T follicular helper cell (primary cell): Measurements from ENCODE around the gene EEFSEC.

Experiments
- DNase-seq: peaks from one replicate; pipeline ENCODE4 v3.0.0-alpha.2; 2020; ENCODE audit warnings: low read depth

EEFSEC gene

GRCh38 chr3:128285967-128286321 lies 132.7 kb downstream of the EEFSEC start:
- DNase-seq, result no peak

- DNase-seq, result no peak
Observed at GRCh38 chr3:128286691-128287090, 133.4 kb downstream of the EEFSEC start.

GRCh38 chr3:128287216-128287615 lies 133.9 kb downstream of the EEFSEC start:
- DNase-seq, result no peak

- DNase-seq, result no peak
Observed at GRCh38 chr3:128289534-128289933, 136.3 kb downstream of the EEFSEC start.

- no peak for DNase-seq
Observed at GRCh38 chr3:128290484-128290883, 137.2 kb downstream of the EEFSEC start.

- DNase-seq, result no peak
Observed at GRCh38 chr3:128293930-128294329, 140.6 kb downstream of the EEFSEC start.

- DNase-seq, result no peak
Observed at GRCh38 chr3:128294999-128295468, 141.8 kb downstream of the EEFSEC start.

- DNase-seq, result no peak
Observed at GRCh38 chr3:128296469-128297251, 143.4 kb downstream of the EEFSEC start.

GRCh38 chr3:128297401-128298138 lies 144.3 kb downstream of the EEFSEC start:
- no peak for DNase-seq

- DNase-seq, result no peak
Observed at GRCh38 chr3:128301186-128302023, 148.1 kb downstream of the EEFSEC start.

- no peak for DNase-seq
Observed at GRCh38 chr3:128306481-128306880, 153.2 kb downstream of the EEFSEC start.

- no peak for DNase-seq
Observed at GRCh38 chr3:128307029-128307633, 153.8 kb downstream of the EEFSEC start.

- no peak for DNase-seq
Observed at GRCh38 chr3:128307781-128308469, 154.6 kb downstream of the EEFSEC start.

- DNase-seq, result no peak
Observed at GRCh38 chr3:128309026-128309425, 155.7 kb downstream of the EEFSEC start.

- no peak for DNase-seq
Observed at GRCh38 chr3:128310286-128311058, 157.2 kb downstream of the EEFSEC start.

GRCh38 chr3:128311441-128311844 lies 158.2 kb downstream of the EEFSEC start:
- DNase-seq, result no peak

- DNase-seq, result no peak
Observed at GRCh38 chr3:128312271-128312670, 159.0 kb downstream of the EEFSEC start.

- DNase-seq, result no peak
Observed at GRCh38 chr3:128313071-128313725, 159.9 kb downstream of the EEFSEC start.

GRCh38 chr3:128313935-128314334 lies 160.7 kb downstream of the EEFSEC start:
- no peak for DNase-seq

- no peak for DNase-seq
Observed at GRCh38 chr3:128315313-128315712, 162.0 kb downstream of the EEFSEC start.
